T-cell (primary cell): ENCODE results near the gene SPTSSA. TPM values are rescaled to one million over a fixed set of nuclear protein-coding genes. Genes with fewer than 3 reads are reported as not detected.

ENCODE experiments used
- ATAC-seq, 4 experiments: fragments of 200-7000 bp in 3 of 4; fragments of 150-1000 bp in 1 of 4; cut with Tn5 transposase; replicated peaks in 1 of 4; 1 replicate in 3 of 4; 2 replicates in 1 of 4; pipeline ENCODE4 v1.10.0; 2021; ENCODE audit warnings: moderate library complexity in 3 of 4, mild to moderate bottlenecking in 2 of 4, moderate number of reproducible peaks in 1 of 4
- CTCF ChIA-PET, 2 donors: fragments of 300-600 bp; sonication (Branson Sonifier 250); formaldehyde crosslinking; loops; one replicate each; lab custom pipeline; 2022; ENCODE audit warnings: antibody characterized with exemption in 2 of 2; lab: Charles Lee
- POLR2A ChIA-PET, 2 donors: fragments of 300-600 bp; sonication (Branson Sonifier 250); formaldehyde crosslinking; loops; one replicate each; lab custom pipeline; 2022; ENCODE audit warnings: antibody characterized with exemption in 2 of 2; lab: Charles Lee
- DNase-seq, 35 experiments: peaks; one replicate each; pipeline versions ENCODE4 v3.0.0 to v3.0.0-alpha.2; 2013 to 2023
- H3K27ac ChIP-seq: one replicate; pipeline ENCODE4 v1.5.1; 2013; ENCODE audit warnings: low read length
- H3K27me3 ChIP-seq, 2 experiments: replicated peaks in 1 of 2; 1 replicate in 1 of 2; 2 replicates in 1 of 2; pipeline versions ENCODE4 v1.6.1 to v1.7.0; 2013; ENCODE audit warnings: low read length in 1 of 2, mixed read lengths in 1 of 2; ENCODE audit not compliant: control insufficient read depth in 2 of 2, insufficient read depth in 2 of 2; ENCODE audit errors: extremely low read depth in 1 of 2
- H3K36me3 ChIP-seq, 2 donors: 1 replicate in 1 of 2; 2 replicates in 1 of 2; pipeline versions ENCODE4 v1.6.1 to v1.7.0; 2013; ENCODE audit warnings: low read length in 1 of 2; ENCODE audit not compliant: control insufficient read depth in 2 of 2, insufficient read depth in 1 of 2; ENCODE audit errors: extremely low read depth in 1 of 2
- H3K4me1 ChIP-seq, 2 experiments: 1 replicate in 1 of 2; 2 replicates in 1 of 2; pipeline versions ENCODE4 v1.6.1 to v1.7.0; 2013; ENCODE audit warnings: low read length in 2 of 2, mixed read lengths in 1 of 2; ENCODE audit not compliant: insufficient read depth in 2 of 2, control insufficient read depth in 1 of 2; ENCODE audit errors: extremely low read depth in 1 of 2
- H3K4me3 ChIP-seq, 2 donors: 1 replicate in 1 of 2; 2 replicates in 1 of 2; pipeline versions ENCODE4 v1.5.1 to v1.7.0; 2013; ENCODE audit warnings: mild to moderate bottlenecking in 2 of 2, low read length in 1 of 2, moderate library complexity in 1 of 2; ENCODE audit not compliant: control insufficient read depth in 1 of 2; ENCODE audit errors: extremely low read depth in 1 of 2
- H3K9me3 ChIP-seq: 2 replicates; pipeline ENCODE4 v1.7.0; 2013
- H3K27ac Mint-ChIP-seq, 2 donors: one replicate each; pipeline ENCODE4 v1.8.0; 2020 to 2021; ENCODE audit warnings: mild to moderate bottlenecking in 2 of 2, mixed read lengths in 2 of 2
- H3K27me3 Mint-ChIP-seq, 2 donors: one replicate each; pipeline ENCODE4 v1.8.0; 2021 to 2022; ENCODE audit warnings: mixed read lengths in 2 of 2
- H3K36me3 Mint-ChIP-seq: one replicate; pipeline ENCODE4 v1.8.0; 2021; ENCODE audit warnings: mixed read lengths
- H3K4me1 Mint-ChIP-seq, 3 donors: one replicate each; pipeline ENCODE4 v1.8.0; 2020 to 2022; ENCODE audit warnings: mixed read lengths in 3 of 3, mild to moderate bottlenecking in 1 of 3
- H3K4me3 Mint-ChIP-seq, 3 donors: one replicate each; pipeline ENCODE4 v1.8.0; 2020 to 2022; ENCODE audit warnings: mild to moderate bottlenecking in 3 of 3, mixed read lengths in 3 of 3, moderate library complexity in 3 of 3
- H3K9me3 Mint-ChIP-seq, 3 donors: one replicate each; pipeline ENCODE4 v1.8.0; 2020 to 2022; ENCODE audit warnings: mixed read lengths in 3 of 3
- WGBS: methylation state at CpG from one replicate; pipeline ENCODE4 v1.1.5; 2013; ENCODE audit warnings: missing lambda C conversion rate; ENCODE audit not compliant: insufficient coverage; 5-methylcytosine and 5-hydroxymethylcytosine counted together
- total RNA-seq, 35 experiments: library from RNA in 6 of 35; stranded (reverse) in 6 of 35; fragments of 120-200 nt in 1 of 35; gene quantifications; one replicate each; pipeline versions ENCODE4 v1.2.1 to v1.2.4 and lab custom pipeline; 2013 to 2026

SPTSSA gene
- total RNA-seq, 5 donors from 2014 or later (not counting 1 experiment from before 2014, with no cell fraction given) = 2.0 to 3.8 (median 2.9) TPM

GRCh38 chr14:34383839-34384238 lies 78.2 kb downstream of the SPTSSA start:
- ATAC-seq (no peak), DNase-seq (no peak)
- H3K36me3 Mint-ChIP-seq = no peaks in the 10 kb centered on the region
- CTCF ChIA-PET = no interaction called here
- Histone ChIP-seq H3K36me3 (no peaks in the 10 kb centered on the region), H3K9me3 (no peaks in the 10 kb centered on the region), H3K27ac (no peak overlapping the region), H3K4me3 (no peak overlapping the region), H3K27me3 (peaks cover 0 to 17% of the 10 kb centered on the region in 2 experiments), H3K4me1 (no peaks in the 10 kb centered on the region)
- no peak overlapping the region for H3K27ac Mint-ChIP-seq
- peaks cover 0 to 2% (median 0%) of the 10 kb centered on the region in 3 donors for H3K9me3 Mint-ChIP-seq
- H3K4me1 Mint-ChIP-seq = no peaks in the 10 kb centered on the region
- POLR2A ChIA-PET = no interaction called here
- H3K4me3 Mint-ChIP-seq = no peak overlapping the region
- H3K27me3 Mint-ChIP-seq = peaks cover 33% of the 10 kb centered on the region in 2 donors
- no CpG with 5 or more reads among the region's 2 CpGs for WGBS

Other genes starting within 250 kb of the SPTSSA start
- 10 to 100 TPM; 48.9 to 77.7 (median 53.6) TPM for gene EAPP, start 77.5 kb upstream of the SPTSSA start, total RNA-seq
- 10 to 100 TPM; 63.4 to 69.1 (median 64.6) TPM for gene SNX6, start 167.9 kb upstream of the SPTSSA start, total RNA-seq